Measurements from ENCODE around the gene KATNAL2. TPM values are rescaled to one million over a fixed set of nuclear protein-coding genes. Genes with fewer than 3 reads are reported as not detected.

KATNAL2 gene
- total RNA-seq, 4 donors from 2014 or later = 2.9 to 7.8 (median 5.9) TPM

GRCh38 chr18:46910856-46911255 lies 6.5 kb upstream of the KATNAL2 start:
- TF ChIP-seq, protein P1, sequence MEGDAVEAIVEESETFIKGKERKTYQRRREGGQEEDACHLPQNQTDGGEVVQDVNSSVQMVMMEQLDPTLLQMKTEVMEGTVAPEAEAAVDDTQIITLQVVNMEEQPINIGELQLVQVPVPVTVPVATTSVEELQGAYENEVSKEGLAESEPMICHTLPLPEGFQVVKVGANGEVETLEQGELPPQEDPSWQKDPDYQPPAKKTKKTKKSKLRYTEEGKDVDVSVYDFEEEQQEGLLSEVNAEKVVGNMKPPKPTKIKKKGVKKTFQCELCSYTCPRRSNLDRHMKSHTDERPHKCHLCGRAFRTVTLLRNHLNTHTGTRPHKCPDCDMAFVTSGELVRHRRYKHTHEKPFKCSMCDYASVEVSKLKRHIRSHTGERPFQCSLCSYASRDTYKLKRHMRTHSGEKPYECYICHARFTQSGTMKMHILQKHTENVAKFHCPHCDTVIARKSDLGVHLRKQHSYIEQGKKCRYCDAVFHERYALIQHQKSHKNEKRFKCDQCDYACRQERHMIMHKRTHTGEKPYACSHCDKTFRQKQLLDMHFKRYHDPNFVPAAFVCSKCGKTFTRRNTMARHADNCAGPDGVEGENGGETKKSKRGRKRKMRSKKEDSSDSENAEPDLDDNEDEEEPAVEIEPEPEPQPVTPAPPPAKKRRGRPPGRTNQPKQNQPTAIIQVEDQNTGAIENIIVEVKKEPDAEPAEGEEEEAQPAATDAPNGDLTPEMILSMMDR (IDR thresholded peaks at IDR 0.05) = no peak
- DNase-seq (ENCODE audit: low spot score) = no peak
- no peak for ATAC-seq (ENCODE audit: low FRiP score)

DNA sequence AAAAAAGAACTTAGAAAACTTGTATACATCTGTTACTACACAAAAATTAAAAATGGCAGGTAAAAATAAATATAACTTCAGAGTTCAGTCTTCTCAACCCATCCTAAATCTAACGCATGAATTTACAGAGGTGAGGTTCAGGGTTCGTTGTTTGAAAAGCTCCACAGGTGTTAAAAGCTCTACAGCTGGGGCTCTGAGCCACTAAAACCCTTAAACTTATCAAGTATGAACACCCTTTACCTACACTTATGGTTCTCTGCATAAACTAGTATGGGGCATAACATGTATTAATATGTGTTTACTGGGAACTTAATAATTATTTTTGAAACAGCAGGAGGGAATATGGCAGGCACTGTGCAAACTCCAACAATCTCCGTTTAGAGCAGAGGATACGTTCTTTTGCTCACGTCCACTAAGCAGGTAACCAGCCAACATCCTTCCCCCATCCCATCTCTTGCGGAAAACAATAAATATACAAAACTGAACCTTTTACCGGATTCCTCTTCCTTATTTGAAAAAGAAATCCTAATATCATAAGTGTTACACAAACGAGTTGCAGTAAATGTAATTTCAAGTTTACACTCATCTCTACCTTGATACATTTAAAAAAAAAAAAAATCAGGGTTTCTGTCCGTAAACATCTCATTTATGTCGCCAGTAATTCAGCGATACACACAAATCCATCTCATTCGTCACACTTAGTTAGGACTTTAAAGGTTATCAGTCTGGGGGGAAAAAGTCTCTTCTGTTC lies 1.4 kb upstream of the KATNAL2 start:
- no peak for DNase-seq (ENCODE audit: low spot score)
- TF ChIP-seq, protein P1 (IDR thresholded peaks at IDR 0.05) = no peak
- no peak for ATAC-seq (ENCODE audit: low FRiP score)

DNA sequence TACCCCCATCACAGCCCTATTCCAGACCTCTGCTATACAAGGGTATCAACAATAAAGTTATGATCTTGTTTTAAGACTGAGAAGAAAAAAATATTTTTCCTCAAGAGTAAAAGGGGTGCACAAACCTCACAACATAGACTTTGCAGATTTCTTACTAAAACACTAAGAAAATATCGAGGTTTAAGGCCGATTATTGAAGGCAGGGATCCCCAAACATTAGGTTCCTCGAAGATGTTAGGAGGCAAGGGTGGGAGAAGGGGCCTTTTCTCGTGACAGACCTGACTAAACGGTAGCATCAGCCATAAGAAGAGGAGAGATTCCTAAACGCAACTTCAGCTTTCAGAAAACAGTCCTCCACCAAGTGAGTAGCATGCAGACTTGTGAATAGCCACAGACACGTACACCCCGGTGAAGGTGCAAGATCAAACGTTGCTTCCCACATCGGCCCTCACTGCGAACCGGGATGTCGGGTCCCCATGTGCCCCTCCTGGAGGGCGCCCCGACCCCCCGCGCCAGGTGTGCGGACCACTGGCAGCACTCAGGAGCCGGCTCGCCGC lies 773 bp upstream of the KATNAL2 start:
- TF ChIP-seq, protein P1 (IDR thresholded peaks at IDR 0.05) = no peak
- no peak for ATAC-seq (ENCODE audit: low FRiP score)
- no peak for DNase-seq (ENCODE audit: low spot score)

GRCh38 chr18:46917803-46918600 lies 600 bp downstream of the KATNAL2 start:
- DNase-seq (ENCODE audit: low spot score) (peak; percentile 25), ATAC-seq (ENCODE audit: low FRiP score) (peak; percentile 18)
- TF ChIP-seq, protein P1 (IDR thresholded peaks at IDR 0.05) = no peak

GRCh38 chr18:46920067-46920466 lies 2.7 kb downstream of the KATNAL2 start:
- TF ChIP-seq, protein P1 (IDR thresholded peaks at IDR 0.05) = no peak
- DNase-seq (ENCODE audit: low spot score) (no peak), ATAC-seq (ENCODE audit: low FRiP score) (no peak)

- TF ChIP-seq, protein P1 (IDR thresholded peaks at IDR 0.05) = no peak
- ATAC-seq (ENCODE audit: low FRiP score) = no peak
These were observed 3.3 kb downstream of the KATNAL2 start for GRCh38 chr18:46920653-46921052.

More at GRCh38 chr18:46920653-46921052, 3.3 kb downstream of the KATNAL2 start:
- DNase-seq (ENCODE audit: low spot score) = no peak
